ENCODE measurements around the gene ASTL.

DNA sequence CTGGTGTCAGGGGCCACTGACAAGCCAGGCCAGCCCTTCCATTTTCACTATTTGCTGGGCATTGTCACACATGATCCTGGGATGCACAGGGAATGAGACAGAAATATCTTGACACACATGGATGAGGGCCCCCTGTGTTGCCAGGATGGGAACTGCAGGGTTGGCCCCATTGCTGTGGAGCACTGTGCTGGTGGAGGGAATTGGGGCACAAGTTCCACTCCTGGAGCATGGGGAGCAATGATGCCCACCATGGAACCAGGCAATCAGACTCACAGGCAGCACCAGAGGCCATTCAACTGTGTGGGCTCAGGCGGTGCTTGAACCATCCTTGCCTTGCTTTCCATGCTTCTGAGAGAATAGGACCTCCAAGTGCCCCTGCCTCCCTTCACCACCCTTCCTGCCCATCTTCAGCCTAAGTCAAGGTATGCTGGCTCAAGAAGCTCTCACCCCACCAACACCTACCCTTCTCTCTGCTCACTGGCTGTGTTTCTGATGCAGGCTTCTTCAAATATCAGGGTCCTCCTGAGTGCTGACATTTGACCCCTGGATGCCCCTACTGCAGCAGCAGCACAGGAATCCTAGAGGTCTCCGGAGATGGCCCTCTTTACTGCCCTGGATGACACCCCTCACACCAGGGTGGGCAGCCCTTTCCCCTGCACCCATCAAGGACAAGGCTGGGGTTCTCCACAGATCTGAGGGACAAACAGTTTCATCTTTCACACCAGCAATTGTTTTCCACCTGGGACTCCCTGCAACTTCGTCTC lies 33.0 kb downstream of the ASTL start:
- TF ChIP-seq, protein P1, sequence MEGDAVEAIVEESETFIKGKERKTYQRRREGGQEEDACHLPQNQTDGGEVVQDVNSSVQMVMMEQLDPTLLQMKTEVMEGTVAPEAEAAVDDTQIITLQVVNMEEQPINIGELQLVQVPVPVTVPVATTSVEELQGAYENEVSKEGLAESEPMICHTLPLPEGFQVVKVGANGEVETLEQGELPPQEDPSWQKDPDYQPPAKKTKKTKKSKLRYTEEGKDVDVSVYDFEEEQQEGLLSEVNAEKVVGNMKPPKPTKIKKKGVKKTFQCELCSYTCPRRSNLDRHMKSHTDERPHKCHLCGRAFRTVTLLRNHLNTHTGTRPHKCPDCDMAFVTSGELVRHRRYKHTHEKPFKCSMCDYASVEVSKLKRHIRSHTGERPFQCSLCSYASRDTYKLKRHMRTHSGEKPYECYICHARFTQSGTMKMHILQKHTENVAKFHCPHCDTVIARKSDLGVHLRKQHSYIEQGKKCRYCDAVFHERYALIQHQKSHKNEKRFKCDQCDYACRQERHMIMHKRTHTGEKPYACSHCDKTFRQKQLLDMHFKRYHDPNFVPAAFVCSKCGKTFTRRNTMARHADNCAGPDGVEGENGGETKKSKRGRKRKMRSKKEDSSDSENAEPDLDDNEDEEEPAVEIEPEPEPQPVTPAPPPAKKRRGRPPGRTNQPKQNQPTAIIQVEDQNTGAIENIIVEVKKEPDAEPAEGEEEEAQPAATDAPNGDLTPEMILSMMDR (IDR thresholded peaks at IDR 0.05; ENCODE audit: low read depth, low read length): no peak
- TF ChIP-seq POLR2A (IDR thresholded peaks at IDR 0.05; ENCODE audit: extremely low read depth, insufficient read length): no peak
- TF ChIP-seq, protein P2, sequence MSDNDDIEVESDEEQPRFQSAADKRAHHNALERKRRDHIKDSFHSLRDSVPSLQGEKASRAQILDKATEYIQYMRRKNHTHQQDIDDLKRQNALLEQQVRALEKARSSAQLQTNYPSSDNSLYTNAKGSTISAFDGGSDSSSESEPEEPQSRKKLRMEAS (IDR thresholded peaks at IDR 0.05; ENCODE audit: low read depth, low read length): no peak

All from NB4 (cell line).